Central memory CD4-positive, alpha-beta T cell (primary cell): ENCODE measurements around the gene OGT.
"Not testable (repeated sequence)": the region's sequence is repeated elsewhere in the genome, so short reads cannot be mapped to it uniquely, and the experiment has no call there.

Source experiments
- DNase-seq: peaks from one replicate; pipeline ENCODE4 v3.0.0; 2022
- total RNA-seq, 3 experiments: gene quantifications; one replicate each; lab custom pipeline; 2026; lab: John Stamatoyannopoulos, UW

OGT gene
- 526 to 1,573 (median 841) reads per million in 3 experiments for total RNA-seq

- peak; percentile 93 for DNase-seq
Observed at GRCh38 chrX:71532753-71533425, at the start of gene OGT. Gene OGT, plus strand, starts transcription at chrX:71533104. Its CDS starts 196 bp downstream, at chrX:71533300.

- no peak for DNase-seq
Observed at GRCh38 chrX:71487814-71488213, 45.1 kb upstream of the OGT start.

GRCh38 chrX:71489540-71489939 is 43.4 kb upstream of the OGT start:
- DNase-seq, result no peak

GRCh38 chrX:71492231-71493065 is 40.5 kb upstream of the OGT start:
- DNase-seq, result peak; percentile 13

- DNase-seq, result no peak
Observed at GRCh38 chrX:71493111-71493613, 39.7 kb upstream of the OGT start.

- DNase-seq, result not testable (repeated sequence)
Observed at GRCh38 chrX:71495979-71496378, 36.9 kb upstream of the OGT start.

GRCh38 chrX:71496476-71496875 is 36.4 kb upstream of the OGT start:
- DNase-seq, result no peak

- not testable (repeated sequence) for DNase-seq
Observed at GRCh38 chrX:71502080-71502479, 30.8 kb upstream of the OGT start.

GRCh38 chrX:71504346-71504745 is 28.6 kb upstream of the OGT start:
- DNase-seq, result no peak

GRCh38 chrX:71509289-71509688 is 23.6 kb upstream of the OGT start:
- DNase-seq, result no peak

GRCh38 chrX:71510161-71510560 is 22.7 kb upstream of the OGT start:
- DNase-seq, result no peak

- DNase-seq, result not testable (repeated sequence)
Observed at GRCh38 chrX:71513731-71514130, 19.2 kb upstream of the OGT start.

GRCh38 chrX:71514367-71515037 is 18.4 kb upstream of the OGT start:
- DNase-seq, result peak; percentile 35

- no peak for DNase-seq
Observed at GRCh38 chrX:71515038-71515396, 17.9 kb upstream of the OGT start.

GRCh38 chrX:71525316-71525715 is 7.6 kb upstream of the OGT start:
- DNase-seq, result no peak

GRCh38 chrX:71532078-71532752 is 689 bp upstream of the OGT start:
- DNase-seq, result peak; percentile 80

GRCh38 chrX:71533516-71533850 is 579 bp downstream of the OGT start:
- no peak for DNase-seq

- DNase-seq, result peak; percentile 64
Observed at GRCh38 chrX:71533851-71534561, 1.1 kb downstream of the OGT start.

- DNase-seq, result no peak
Observed at GRCh38 chrX:71534773-71535544, 2.1 kb downstream of the OGT start.

- no peak for DNase-seq
Observed at GRCh38 chrX:71536285-71536684, 3.4 kb downstream of the OGT start.

GRCh38 chrX:71537743-71538142 is 4.8 kb downstream of the OGT start:
- DNase-seq, result no peak
